Neural cell (in vitro differentiated cells): ENCODE data around the gene COL13A1. TPM values are rescaled to one million over a fixed set of nuclear protein-coding genes. Genes with fewer than 3 reads are reported as not detected.

Experiments used
- H2AFZ ChIP-seq: fragments of 200-600, 300-800 bp; sonication (generic), shearing (Covaris generic); 2 replicates; pipeline ENCODE4 v1.6.0; 2014; ENCODE audit warnings: low read depth, mild to moderate bottlenecking, antibody characterized with exemption, low read length, moderate library complexity
- H3F3A ChIP-seq: fragments of 200-600 bp; shearing (Covaris generic); 2 replicates; pipeline ENCODE4 v1.6.1; 2016; ENCODE audit warnings: mild to moderate bottlenecking, moderate library complexity, mixed read lengths, antibody characterized with exemption, low read length; ENCODE audit not compliant: insufficient read depth, poor library complexity, severe bottlenecking
- H3K27ac ChIP-seq: fragments of 200-600, 300-800 bp; sonication (generic), shearing (Covaris generic); 2 replicates; pipeline ENCODE4 v1.5.1; 2014; ENCODE audit warnings: mild to moderate bottlenecking, low read length, moderate library complexity
- H3K27me3 ChIP-seq: fragments of 300-800, 200-600 bp; sonication (generic), shearing (Covaris generic); 2 replicates; pipeline ENCODE4 v1.6.0; 2014; ENCODE audit warnings: mild to moderate bottlenecking, low read depth, low read length, moderate library complexity; ENCODE audit not compliant: insufficient read depth
- H3K36me3 ChIP-seq: fragments of 300-800, 200-600 bp; sonication (generic), shearing (Covaris generic); 2 replicates; pipeline ENCODE4 v1.5.1; 2014; ENCODE audit warnings: mild to moderate bottlenecking, antibody characterized with exemption, low read length, moderate library complexity; ENCODE audit not compliant: insufficient read depth
- H3K4me2 ChIP-seq: fragments of 300-800, 200-600 bp; sonication (generic), shearing (Covaris generic); 2 replicates; pipeline ENCODE4 v1.6.0; 2014; ENCODE audit warnings: mild to moderate bottlenecking, low read length
- H3K4me3 ChIP-seq: fragments of 300-800, 200-600 bp; sonication (generic), shearing (Covaris generic); 2 replicates; pipeline ENCODE4 v1.5.1; 2014; ENCODE audit warnings: mild to moderate bottlenecking, low read length, moderate library complexity
- H3K79me2 ChIP-seq: fragments of 200-600 bp; shearing (Covaris generic); replicated peaks from 2 replicates; pipeline ENCODE4 v1.6.0; 2014; ENCODE audit warnings: mild to moderate bottlenecking, low read length, moderate library complexity; ENCODE audit not compliant: insufficient read depth
- H3K9ac ChIP-seq: fragments of 300-800, 200-600 bp; sonication (generic), shearing (Covaris generic); 2 replicates; pipeline ENCODE4 v1.6.1; 2016; ENCODE audit warnings: mild to moderate bottlenecking, low read length, mixed read lengths
- H3K9me2 ChIP-seq: fragments of 200-600 bp; shearing (Covaris generic); 2 replicates; pipeline ENCODE4 v1.6.1; 2016; ENCODE audit warnings: mild to moderate bottlenecking, low read length, mixed read lengths; ENCODE audit not compliant: insufficient read depth
- H3K9me3 ChIP-seq: fragments of 200-600, 300-800 bp; sonication (generic), shearing (Covaris generic); 2 replicates; pipeline ENCODE4 v1.6.1; 2016; ENCODE audit warnings: mild to moderate bottlenecking, mixed run types, low read length, moderate library complexity, mixed read lengths
- H4K20me1 ChIP-seq: fragments of 200-600 bp; shearing (Covaris generic); 2 replicates; pipeline ENCODE4 v1.6.1; 2016; ENCODE audit warnings: mild to moderate bottlenecking, mixed run types; ENCODE audit not compliant: insufficient read depth
- CTCF ChIP-seq: fragments of 450-650 bp; IDR thresholded peaks from 2 replicates; pipeline ENCODE4 v1.5.1; 2014; ENCODE audit warnings: antibody characterized with exemption, mild to moderate bottlenecking, moderate library complexity; ENCODE audit not compliant: poor library complexity, severe bottlenecking
- EP300 ChIP-seq: fragments of 450-650 bp; conservative IDR thresholded peaks from 2 replicates; pipeline ENCODE4 v1.6.1; 2014; ENCODE audit warnings: antibody characterized with exemption, mild to moderate bottlenecking, moderate library complexity; ENCODE audit not compliant: poor library complexity, severe bottlenecking
- EZH2 ChIP-seq: fragments of 200-600, 300-800 bp; shearing (Covaris generic), sonication (generic); IDR thresholded peaks from 2 replicates; pipeline ENCODE4 v1.6.1; 2014; ENCODE audit warnings: antibody characterized with exemption, low read length, borderline replicate concordance, mild to moderate bottlenecking; ENCODE audit not compliant: insufficient read depth, poor library complexity, severe bottlenecking
- MXI1 ChIP-seq: fragments of 450-650 bp; conservative IDR thresholded peaks from 2 replicates; pipeline ENCODE4 v1.6.1; 2014; ENCODE audit warnings: antibody characterized with exemption, mild to moderate bottlenecking; ENCODE audit not compliant: poor library complexity, severe bottlenecking
- POLR2AphosphoS5 ChIP-seq: IDR thresholded peaks from 2 replicates; pipeline ENCODE4 v1.6.1; 2012
- RAD21 ChIP-seq: fragments of 450-650 bp; conservative IDR thresholded peaks from 2 replicates; pipeline ENCODE4 v1.6.1; 2014; ENCODE audit warnings: antibody characterized with exemption, mild to moderate bottlenecking, moderate library complexity
- SMC3 ChIP-seq: fragments of 450-650 bp; conservative IDR thresholded peaks from 2 replicates; pipeline ENCODE4 v1.6.1; 2014; ENCODE audit warnings: antibody characterized with exemption, mild to moderate bottlenecking, moderate library complexity; ENCODE audit not compliant: poor library complexity
- TAF1 ChIP-seq: IDR thresholded peaks from 2 replicates; pipeline ENCODE4 v1.6.1; 2012; ENCODE audit warnings: low read depth
- polyA plus RNA-seq: library from polyadenylated mRNA; depleted of rRNA; stranded (reverse); fragments of >200 nt; gene quantifications from 2 replicates; pipeline ENCODE4 v1.2.3, GENCODE V29; 2014
- TF ChIP-seq, protein P1 (sequence below): IDR thresholded peaks from 2 replicates; pipeline ENCODE4 v1.6.1; 2012; ENCODE audit warnings: borderline replicate concordance

COL13A1 gene
- polyA plus RNA-seq, 1 donor from 2014 or later = 4.7 TPM

DNA sequence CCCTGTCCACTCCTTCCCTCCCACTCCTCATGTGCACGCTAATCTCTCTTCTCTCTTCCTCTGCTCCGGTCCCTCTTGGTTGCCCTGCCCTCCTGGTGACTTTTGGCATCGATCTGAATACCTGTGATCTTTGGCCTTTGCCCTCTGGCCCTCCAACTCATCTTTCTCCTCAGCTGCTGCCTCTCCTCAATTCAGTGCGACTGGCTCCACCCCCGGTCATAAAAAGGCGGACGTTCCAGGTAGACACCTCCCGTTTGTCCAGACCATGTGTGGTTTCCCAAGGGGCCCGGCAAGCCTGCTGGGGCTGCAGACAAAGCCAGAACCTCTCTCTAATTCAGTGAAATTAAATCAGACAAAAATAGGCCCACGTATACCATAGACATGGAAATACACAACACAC lies 96.8 kb downstream of the COL13A1 start:
- H3K9me3 ChIP-seq = no peaks in the 10 kb centered on the region
- H3K4me2 ChIP-seq = no peak overlapping the region
- no peaks in the 10 kb centered on the region for H3K79me2 ChIP-seq
- H2AFZ ChIP-seq = no peak overlapping the region
- H3K27ac ChIP-seq = no peak overlapping the region
- H3K36me3 ChIP-seq = no peaks in the 10 kb centered on the region
- no peaks in the 10 kb centered on the region for H4K20me1 ChIP-seq
- no peak overlapping the region for H3K4me3 ChIP-seq
- TF ChIP-seq POLR2AphosphoS5 = no peak
- no peak for TF ChIP-seq EP300
- no peak for TF ChIP-seq CTCF
- TF ChIP-seq MXI1 = no peak
- no peak for TF ChIP-seq SMC3
- TF ChIP-seq EZH2 = no peak
- TF ChIP-seq TAF1 = no peak
- no peak for TF ChIP-seq RAD21
- TF ChIP-seq, protein P1, sequence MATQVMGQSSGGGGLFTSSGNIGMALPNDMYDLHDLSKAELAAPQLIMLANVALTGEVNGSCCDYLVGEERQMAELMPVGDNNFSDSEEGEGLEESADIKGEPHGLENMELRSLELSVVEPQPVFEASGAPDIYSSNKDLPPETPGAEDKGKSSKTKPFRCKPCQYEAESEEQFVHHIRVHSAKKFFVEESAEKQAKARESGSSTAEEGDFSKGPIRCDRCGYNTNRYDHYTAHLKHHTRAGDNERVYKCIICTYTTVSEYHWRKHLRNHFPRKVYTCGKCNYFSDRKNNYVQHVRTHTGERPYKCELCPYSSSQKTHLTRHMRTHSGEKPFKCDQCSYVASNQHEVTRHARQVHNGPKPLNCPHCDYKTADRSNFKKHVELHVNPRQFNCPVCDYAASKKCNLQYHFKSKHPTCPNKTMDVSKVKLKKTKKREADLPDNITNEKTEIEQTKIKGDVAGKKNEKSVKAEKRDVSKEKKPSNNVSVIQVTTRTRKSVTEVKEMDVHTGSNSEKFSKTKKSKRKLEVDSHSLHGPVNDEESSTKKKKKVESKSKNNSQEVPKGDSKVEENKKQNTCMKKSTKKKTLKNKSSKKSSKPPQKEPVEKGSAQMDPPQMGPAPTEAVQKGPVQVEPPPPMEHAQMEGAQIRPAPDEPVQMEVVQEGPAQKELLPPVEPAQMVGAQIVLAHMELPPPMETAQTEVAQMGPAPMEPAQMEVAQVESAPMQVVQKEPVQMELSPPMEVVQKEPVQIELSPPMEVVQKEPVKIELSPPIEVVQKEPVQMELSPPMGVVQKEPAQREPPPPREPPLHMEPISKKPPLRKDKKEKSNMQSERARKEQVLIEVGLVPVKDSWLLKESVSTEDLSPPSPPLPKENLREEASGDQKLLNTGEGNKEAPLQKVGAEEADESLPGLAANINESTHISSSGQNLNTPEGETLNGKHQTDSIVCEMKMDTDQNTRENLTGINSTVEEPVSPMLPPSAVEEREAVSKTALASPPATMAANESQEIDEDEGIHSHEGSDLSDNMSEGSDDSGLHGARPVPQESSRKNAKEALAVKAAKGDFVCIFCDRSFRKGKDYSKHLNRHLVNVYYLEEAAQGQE = no peak
- no peaks in the 10 kb centered on the region for H3K27me3 ChIP-seq
- H3K9me2 ChIP-seq = no peaks in the 10 kb centered on the region
- no peaks in the 10 kb centered on the region for H3F3A ChIP-seq
- H3K9ac ChIP-seq = no peak overlapping the region

- Histone ChIP-seq H3K4me2 (no peak overlapping the region), H3K79me2 (no peaks in the 10 kb centered on the region), H3K9me3 (no peaks in the 10 kb centered on the region), H3K4me3 (no peak overlapping the region), H4K20me1 (no peaks in the 10 kb centered on the region), H2AFZ (no peak overlapping the region), H3K9ac (no peak overlapping the region), H3K27me3 (no peaks in the 10 kb centered on the region), H3K9me2 (no peaks in the 10 kb centered on the region), H3F3A (no peaks in the 10 kb centered on the region), H3K36me3 (no peaks in the 10 kb centered on the region), H3K27ac (no peak overlapping the region)
- TF ChIP-seq POLR2AphosphoS5 = no peak
- no peak for TF ChIP-seq EZH2
- no peak for TF ChIP-seq RAD21
- TF ChIP-seq CTCF = no peak
- no peak for TF ChIP-seq SMC3
- no peak for TF ChIP-seq EP300
- no peak for TF ChIP-seq TAF1
- TF ChIP-seq MXI1 = no peak
- TF ChIP-seq, protein P1 = no peak
These were observed 97.2 kb downstream of the COL13A1 start for GRCh38 chr10:69898941-69899340.
